Mucosa of descending colon (tissue), 3 donors: ENCODE measurements around the gene SYNPR. TPM values are rescaled to one million over a fixed set of nuclear protein-coding genes. Genes with fewer than 3 reads are reported as not detected.

Experiments
- ATAC-seq: fragments of 200-7000 bp; cut with Tn5 transposase; one replicate; pipeline ENCODE4 v1.9.1; 2020; ENCODE audit warnings: mild to moderate bottlenecking, moderate library complexity
- DNase-seq, 3 donors: peaks; one replicate each; pipeline ENCODE4 v3.0.0-alpha.2; 2020
- H3K36me3 ChIP-seq: fragments of 200-600 bp; one replicate; pipeline ENCODE4 v1.8.0; 2021; ENCODE audit warnings: low read depth, mild to moderate bottlenecking
- H3K4me1 ChIP-seq: fragments of 200-600 bp; one replicate; pipeline ENCODE4 v1.8.0; 2021; ENCODE audit warnings: low read depth, mild to moderate bottlenecking
- H3K4me3 ChIP-seq: fragments of 200-600 bp; one replicate; pipeline ENCODE4 v1.8.0; 2021; ENCODE audit warnings: mild to moderate bottlenecking
- H3K9me3 ChIP-seq: fragments of 200-600 bp; one replicate; pipeline ENCODE4 v1.8.0; 2021; ENCODE audit warnings: mild to moderate bottlenecking
- intact Hi-C, 2 donors: fragments of 100-400 bp; cut with DNase I in 1 of 2; cut with micrococcal nuclease in 1 of 2; formaldehyde crosslinking; loops; one replicate each; pipeline versions ENCODE4 v1.11.0 to v1.11.1; 2022; cut with DNase I, micrococcal nuclease
- total RNA-seq, 3 donors: library from RNA; stranded (reverse); fragmentation: NEBNext Ultra II Directional in 2 of 3; extraction: Animal tissue kit (Norgen Biotek cat#: 25700) in 2 of 3; gene quantifications; one replicate each; pipeline versions ENCODE4 v1.2.1 to v1.2.4, GENCODE V29; 2021 to 2023
- TF ChIP-seq, protein P1 (sequence below): fragments of 200-600 bp; IDR thresholded peaks from one replicate; pipeline ENCODE4 v1.8.0; 2022; ENCODE audit warnings: antibody characterized with exemption, mild to moderate bottlenecking
- donor health status: DM: no; HTN: no; CAD: no; lungs with moderate emphysema.
- donor health status: DM: no; HTN: no; CAD: no.
- donor health status: DM: no; HTN: yes; CAD: no.

Gene SYNPR
- total RNA-seq, 3 donors from 2014 or later, result not detected

DNA sequence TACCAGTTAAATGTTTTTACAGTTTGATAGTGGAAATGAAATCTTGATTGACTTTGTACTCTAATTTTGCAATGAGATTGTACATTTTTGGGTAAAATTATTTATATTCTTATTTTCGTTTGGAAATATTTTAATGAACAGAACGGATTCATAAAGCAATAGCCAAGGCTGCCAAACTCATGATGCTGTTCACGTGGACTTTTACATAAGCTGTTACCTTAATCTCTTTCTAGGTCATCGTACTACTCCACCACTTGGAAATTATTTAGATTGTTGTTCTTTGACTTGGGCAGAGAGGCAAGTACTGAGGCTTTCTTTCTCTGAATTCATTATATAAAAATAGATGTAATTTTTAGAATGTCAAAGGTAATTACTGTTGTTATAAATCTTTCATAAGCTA is 16.2 kb downstream of the SYNPR start:
- no peak overlapping the region for H3K4me3 ChIP-seq
- H3K9me3 ChIP-seq, result peaks cover 4% of the 10 kb centered on the region
- H3K4me1 ChIP-seq, result no peaks in the 10 kb centered on the region
- DNase-seq, result no peak
- intact Hi-C loops, result no loop called here
- no peaks in the 10 kb centered on the region for H3K36me3 ChIP-seq
- no peak for ATAC-seq
- TF ChIP-seq, protein P1, sequence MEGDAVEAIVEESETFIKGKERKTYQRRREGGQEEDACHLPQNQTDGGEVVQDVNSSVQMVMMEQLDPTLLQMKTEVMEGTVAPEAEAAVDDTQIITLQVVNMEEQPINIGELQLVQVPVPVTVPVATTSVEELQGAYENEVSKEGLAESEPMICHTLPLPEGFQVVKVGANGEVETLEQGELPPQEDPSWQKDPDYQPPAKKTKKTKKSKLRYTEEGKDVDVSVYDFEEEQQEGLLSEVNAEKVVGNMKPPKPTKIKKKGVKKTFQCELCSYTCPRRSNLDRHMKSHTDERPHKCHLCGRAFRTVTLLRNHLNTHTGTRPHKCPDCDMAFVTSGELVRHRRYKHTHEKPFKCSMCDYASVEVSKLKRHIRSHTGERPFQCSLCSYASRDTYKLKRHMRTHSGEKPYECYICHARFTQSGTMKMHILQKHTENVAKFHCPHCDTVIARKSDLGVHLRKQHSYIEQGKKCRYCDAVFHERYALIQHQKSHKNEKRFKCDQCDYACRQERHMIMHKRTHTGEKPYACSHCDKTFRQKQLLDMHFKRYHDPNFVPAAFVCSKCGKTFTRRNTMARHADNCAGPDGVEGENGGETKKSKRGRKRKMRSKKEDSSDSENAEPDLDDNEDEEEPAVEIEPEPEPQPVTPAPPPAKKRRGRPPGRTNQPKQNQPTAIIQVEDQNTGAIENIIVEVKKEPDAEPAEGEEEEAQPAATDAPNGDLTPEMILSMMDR, result no peak

DNA sequence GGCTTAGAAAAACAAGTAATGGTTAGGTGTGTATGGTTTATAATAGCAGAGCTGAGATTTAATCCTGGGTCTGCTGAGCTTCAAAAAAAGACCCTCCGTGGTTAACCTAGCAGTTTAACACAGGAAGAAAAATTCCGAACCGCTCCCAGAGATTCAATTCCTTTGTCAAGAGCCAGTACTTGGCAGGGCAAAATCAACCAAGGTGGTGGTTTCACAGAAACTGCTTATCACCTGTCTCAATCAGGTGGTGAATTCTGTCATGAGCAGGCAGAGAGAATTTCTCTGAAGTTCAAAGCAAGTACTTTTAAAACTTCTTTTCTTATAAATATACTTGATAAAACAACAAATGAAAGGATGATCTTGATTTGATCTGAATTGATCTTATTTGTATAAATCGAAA is 17.2 kb downstream of the SYNPR start:
- no peak overlapping the region for H3K4me3 ChIP-seq
- no peaks in the 10 kb centered on the region for H3K36me3 ChIP-seq
- H3K9me3 ChIP-seq, result peaks cover 4% of the 10 kb centered on the region
- H3K4me1 ChIP-seq, result no peaks in the 10 kb centered on the region
- TF ChIP-seq, protein P1, result no peak
- intact Hi-C loops, result no loop called here
- ATAC-seq, result no peak
- no peak for DNase-seq

DNA sequence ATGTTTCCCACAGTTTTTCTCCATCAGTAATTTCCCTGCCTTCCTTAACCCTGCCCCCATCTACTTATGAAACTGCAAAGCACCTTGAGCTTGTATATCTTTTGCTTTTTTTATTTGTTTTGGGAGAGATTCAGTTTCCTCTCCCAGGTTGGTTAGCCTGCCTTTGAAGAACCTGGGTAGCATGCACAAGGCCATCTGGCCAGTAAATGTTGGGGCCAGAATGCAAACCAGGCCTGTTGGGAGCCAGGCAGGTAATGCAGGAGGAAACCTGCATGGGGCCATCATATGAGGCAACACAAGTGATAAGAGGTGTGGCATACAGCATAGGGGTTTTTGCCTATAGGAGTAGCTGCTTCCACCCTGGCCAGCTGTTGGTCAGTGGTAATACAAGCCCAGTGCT is 17.7 kb downstream of the SYNPR start:
- no peak overlapping the region for H3K4me3 ChIP-seq
- no peak for ATAC-seq
- TF ChIP-seq, protein P1, result no peak
- H3K9me3 ChIP-seq, result peaks cover 4% of the 10 kb centered on the region
- intact Hi-C loops, result no loop called here
- no peaks in the 10 kb centered on the region for H3K4me1 ChIP-seq
- DNase-seq, result no peak
- no peaks in the 10 kb centered on the region for H3K36me3 ChIP-seq

DNA sequence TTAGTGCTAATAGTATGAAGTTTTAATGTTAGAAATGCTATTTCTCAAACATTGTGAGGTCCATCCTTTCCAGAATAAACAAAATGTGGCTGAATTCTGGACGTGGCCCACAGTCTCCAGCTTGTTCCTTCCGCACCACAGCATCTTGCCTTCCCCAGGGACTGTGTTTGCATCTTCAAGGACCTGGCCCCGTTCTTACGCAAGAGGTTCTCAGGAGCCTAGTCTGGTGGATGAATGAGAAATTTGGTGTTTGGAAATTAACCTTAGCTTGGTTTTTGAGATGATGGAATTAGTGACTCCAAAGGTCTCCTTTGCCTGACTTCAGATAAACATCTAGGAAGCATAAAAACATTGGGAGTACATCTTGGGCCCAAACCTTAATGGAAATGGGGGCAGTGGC is 18.1 kb downstream of the SYNPR start:
- H3K9me3 ChIP-seq, result peaks cover 4% of the 10 kb centered on the region
- DNase-seq, result no peak
- ATAC-seq, result no peak
- H3K4me1 ChIP-seq, result no peaks in the 10 kb centered on the region
- intact Hi-C loops, result no loop called here
- H3K36me3 ChIP-seq, result no peaks in the 10 kb centered on the region
- no peak overlapping the region for H3K4me3 ChIP-seq
- TF ChIP-seq, protein P1, result no peak

DNA sequence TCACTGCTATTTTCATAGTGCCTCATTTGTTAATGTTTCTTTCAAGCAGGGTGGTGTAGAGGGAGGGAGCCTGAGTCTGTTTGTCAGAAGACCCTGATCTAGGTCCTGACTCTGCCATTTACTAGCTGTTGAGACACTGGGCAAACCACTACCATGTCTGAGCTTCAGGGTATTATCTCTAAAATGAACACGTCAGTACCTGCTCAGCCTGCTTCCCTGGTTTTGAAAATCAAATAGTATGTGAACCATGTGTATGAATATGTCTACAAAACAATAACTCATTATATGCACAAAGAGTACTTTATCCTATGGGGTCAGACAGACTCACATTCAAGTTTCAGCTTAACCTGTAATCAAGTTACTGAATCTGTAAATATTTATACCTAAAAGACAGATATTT is 25.1 kb downstream of the SYNPR start:
- Histone ChIP-seq H3K4me1 (no peaks in the 10 kb centered on the region), H3K4me3 (no peak overlapping the region), H3K9me3 (no peaks in the 10 kb centered on the region), H3K36me3 (no peaks in the 10 kb centered on the region)
- intact Hi-C loops, result no loop called here
- TF ChIP-seq, protein P1, result no peak
- no peak for DNase-seq
- no peak for ATAC-seq

DNA sequence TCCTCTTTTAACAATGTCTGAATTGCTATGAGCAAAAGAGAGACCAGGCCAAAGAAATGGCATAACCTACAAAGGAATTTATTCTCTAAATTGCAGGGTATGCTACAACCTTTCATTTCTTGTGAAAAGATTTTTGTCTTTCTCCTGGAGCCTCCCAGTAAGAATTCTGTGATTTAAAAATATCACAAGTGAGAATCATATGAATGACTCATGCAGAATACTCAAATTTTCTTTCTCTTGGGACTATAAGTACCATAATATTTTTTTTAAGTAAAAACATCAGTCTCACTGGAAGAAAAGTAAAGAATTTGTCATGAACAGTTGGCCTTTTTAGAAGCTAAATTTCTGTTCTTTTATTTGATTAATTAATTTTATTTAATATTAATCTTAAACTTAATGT is 26.3 kb downstream of the SYNPR start:
- Histone ChIP-seq H3K36me3 (no peaks in the 10 kb centered on the region), H3K9me3 (no peaks in the 10 kb centered on the region), H3K4me3 (no peak overlapping the region), H3K4me1 (no peaks in the 10 kb centered on the region)
- TF ChIP-seq, protein P1, result no peak
- DNase-seq (no peak), ATAC-seq (no peak)
- intact Hi-C loops, result no loop called here
